ENCODE measurements around the gene RNF103. TPM values are rescaled to one million over a fixed set of nuclear protein-coding genes. Genes with fewer than 3 reads are reported as not detected.

The RNF103 gene
- total and polyA plus RNA-seq, 2 of the 13 experiments (the other 11 are each of a cell fraction or from before 2014, with no cell fraction given): 19.8 to 21.1 TPM

- TF ChIP-seq NFE2L2 (IDR thresholded peaks at IDR 0.05; ENCODE audit: low read length) (no peak), BATF2 (CRISPR knock-in tag; IDR thresholded peaks at IDR 0.05) (no peak), DPF2 (CRISPR knock-in tag; IDR thresholded peaks at IDR 0.05; ENCODE audit: borderline replicate concordance, low read depth) (no peak), ZNF564 (CRISPR knock-in tag; IDR thresholded peaks at IDR 0.05) (no peak), LRRFIP1 (CRISPR knock-in tag; conservative IDR thresholded peaks at IDR 0.05) (no peak), ZNF841 (CRISPR knock-in tag; IDR thresholded peaks at IDR 0.05; ENCODE audit: borderline replicate concordance) (no peak), NR2F1 (CRISPR knock-in tag; IDR thresholded peaks at IDR 0.05) (no peak), KDM4B (CRISPR knock-in tag; IDR thresholded peaks at IDR 0.05) (no peak), DRAP1 (CRISPR knock-in tag; IDR thresholded peaks at IDR 0.05) (peak; percentile 33), ARID2 (CRISPR knock-in tag; IDR thresholded peaks at IDR 0.05; ENCODE audit: borderline replicate concordance) (no peak), ZC3H13 (CRISPR knock-in tag; IDR thresholded peaks at IDR 0.05) (no peak), CBX5 (CRISPR knock-in tag; IDR thresholded peaks at IDR 0.05; ENCODE audit: borderline replicate concordance) (no peak), PHF5A (CRISPR knock-in tag; IDR thresholded peaks at IDR 0.05; ENCODE audit: low read depth, unreplicated experiment) (no peak), MXD1 (CRISPR knock-in tag; IDR thresholded peaks at IDR 0.05) (no peak), HINFP (CRISPR knock-in tag; IDR thresholded peaks at IDR 0.05; ENCODE audit: low read depth) (no peak), TFDP2 (CRISPR knock-in tag; IDR thresholded peaks at IDR 0.05) (0 out of 2 replicates have a peak, but pooled peaks have one; percentile 28), PHF8 (CRISPR knock-in tag; IDR thresholded peaks at IDR 0.05) (peak; percentile 27; the same call in 1 of the 2 replicates), MIXL1 (CRISPR knock-in tag; IDR thresholded peaks at IDR 0.05) (no peak), SMARCE1 (IDR thresholded peaks at IDR 0.05; ENCODE audit: borderline replicate concordance) (no peak), EEA1 (CRISPR knock-in tag; IDR thresholded peaks at IDR 0.05; ENCODE audit: borderline replicate concordance) (no peak)
Observed at GRCh38 chr2:86632672-86633071, 9.0 kb upstream of the RNF103 start (continued).

Measured in HepG2 (cell line).